Transverse colon (tissue), 4 donors: ENCODE results near the gene LHFPL6. TPM values are rescaled to one million over a fixed set of nuclear protein-coding genes. Genes with fewer than 3 reads are reported as not detected.

Source experiments
- DNase-seq: peaks from one replicate; pipeline ENCODE4 v3.0.0-alpha.2; 2019
- H3K27ac ChIP-seq, 4 donors: fragments of 200-600 bp; sonication (generic); 2 replicates each; pipeline ENCODE4 v1.5.1; 2016 to 2018; ENCODE audit warnings: inconsistent platforms in 4 of 4
- H3K27me3 ChIP-seq: fragments of 200-600 bp; sonication (generic); 2 replicates; pipeline ENCODE4 v1.5.1; 2017; ENCODE audit warnings: inconsistent platforms
- H3K36me3 ChIP-seq, 4 donors: fragments of 200-600 bp; sonication (generic); 2 replicates each; pipeline ENCODE4 v1.5.1; 2017 to 2019; ENCODE audit warnings: inconsistent platforms in 4 of 4
- H3K4me1 ChIP-seq, 4 donors: fragments of 200-600 bp; sonication (generic); 2 replicates each; pipeline ENCODE4 v1.5.1; 2017 to 2020; ENCODE audit warnings: inconsistent platforms in 4 of 4
- H3K4me3 ChIP-seq, 4 donors: fragments of 200-600 bp; sonication (generic); 1 replicate in 1 of 4; 2 replicates in 3 of 4; pipeline versions ENCODE4 v1.5.1 to v1.6.1; 2017 to 2019; ENCODE audit warnings: inconsistent platforms in 4 of 4
- H3K9me3 ChIP-seq, 2 donors: fragments of 200-600 bp; sonication (generic); 2 replicates each; pipeline ENCODE4 v1.5.1; 2017 to 2019; ENCODE audit warnings: inconsistent platforms in 2 of 2
- CTCF ChIP-seq, 5 experiments: fragments of 200-600 bp in 3 of 5; fragments of 450-650 bp in 2 of 5; sonication (generic) in 3 of 5; IDR thresholded peaks; 1 replicate in 2 of 5; 2 replicates in 3 of 5; pipeline ENCODE4 v1.5.1; 2016 to 2017; ENCODE audit warnings: antibody characterized with exemption in 5 of 5, inconsistent platforms in 3 of 5, mild to moderate bottlenecking in 2 of 5, moderate library complexity in 1 of 5
- EP300 ChIP-seq: sonication (generic); formaldehyde crosslinking; IDR thresholded peaks from one replicate; pipeline ENCODE4 v1.6.1; 2017; ENCODE audit warnings: antibody characterized with exemption, low read depth
- POLR2A ChIP-seq: fragments of 450-650 bp; IDR thresholded peaks from one replicate; pipeline ENCODE4 v1.6.1; 2016; ENCODE audit warnings: antibody characterized with exemption, mild to moderate bottlenecking, moderate library complexity
- POLR2AphosphoS5 ChIP-seq, 3 donors: sonication (generic); formaldehyde crosslinking; IDR thresholded peaks; one replicate each; pipeline ENCODE4 v1.6.1; 2016; ENCODE audit warnings: antibody characterized with exemption in 3 of 3
- WGBS, 2 donors: methylation state at CpG; one replicate each; pipeline ENCODE4 v1.1.5; 2018; ENCODE audit warnings: low coverage in 1 of 2; 5-methylcytosine and 5-hydroxymethylcytosine counted together
- in situ Hi-C, 4 donors: fragments of 200-750 bp; cut with MboI; loops; one replicate each; pipeline versions ENCODE4 v1.15.0 to v1.15.1; 2017; ENCODE audit warnings: low sequenced_read_pairs in 3 of 4, low pct_ligation_motif_present in 1 of 4, low pct_unique_long_range_greater_than_20kb in 1 of 4
- intact Hi-C: fragments of 100-400 bp; cut with DNase I; formaldehyde crosslinking; loops from one replicate; pipeline ENCODE4 v1.15.1; 2023; ENCODE audit warnings: low total_unique reads
- total RNA-seq, 4 donors: library from RNA; depleted of rRNA; stranded (reverse); fragments of >200 nt; gene quantifications; one replicate each; pipeline ENCODE4 v1.1.0, GENCODE V29; 2016

LHFPL6 gene
- total RNA-seq, 4 donors from 2014 or later: 4.2 to 18.6 (median 9.3) TPM

DNA sequence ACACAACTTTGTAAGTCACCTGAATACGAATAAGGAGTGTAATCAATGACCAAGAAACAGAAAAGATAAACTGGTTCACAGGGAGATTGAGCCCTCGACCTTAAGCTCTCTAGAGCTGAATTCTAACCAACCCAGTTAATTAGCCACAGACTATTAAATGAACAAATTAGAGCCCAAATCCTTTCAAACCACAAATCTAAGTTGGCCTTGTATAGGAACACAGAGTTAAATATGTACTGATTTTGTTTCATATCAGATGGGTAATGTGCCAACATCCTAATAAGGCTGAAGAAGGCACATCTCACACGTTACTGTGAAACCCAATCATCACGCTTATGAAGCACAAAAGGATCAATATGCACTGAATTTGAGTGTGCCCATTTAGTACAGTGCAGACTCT lies 156.1 kb downstream of the LHFPL6 start:
- no peak for DNase-seq
- Histone ChIP-seq H3K4me1 (peaks cover 0 to 6% (median 1%) of the 10 kb centered on the region in 4 donors), H3K27me3 (no peaks in the 10 kb centered on the region), H3K4me3 (no peak overlapping the region), H3K9me3 (no peaks in the 10 kb centered on the region), H3K27ac (no peak overlapping the region), H3K36me3 (no peaks in the 10 kb centered on the region)
- WGBS, 2 donors: 73 to 80% methylated on average over 4 of the region's 4 CpGs
- no peak for TF ChIP-seq EP300
- no peak for TF ChIP-seq POLR2AphosphoS5 (IDR thresholded peaks at IDR 0.05)
- no peak for TF ChIP-seq CTCF (IDR thresholded peaks at IDR 0.05)
- no peak for TF ChIP-seq POLR2A
- intact Hi-C loops: no loop called here
- in situ Hi-C loops: no loop called here

DNA sequence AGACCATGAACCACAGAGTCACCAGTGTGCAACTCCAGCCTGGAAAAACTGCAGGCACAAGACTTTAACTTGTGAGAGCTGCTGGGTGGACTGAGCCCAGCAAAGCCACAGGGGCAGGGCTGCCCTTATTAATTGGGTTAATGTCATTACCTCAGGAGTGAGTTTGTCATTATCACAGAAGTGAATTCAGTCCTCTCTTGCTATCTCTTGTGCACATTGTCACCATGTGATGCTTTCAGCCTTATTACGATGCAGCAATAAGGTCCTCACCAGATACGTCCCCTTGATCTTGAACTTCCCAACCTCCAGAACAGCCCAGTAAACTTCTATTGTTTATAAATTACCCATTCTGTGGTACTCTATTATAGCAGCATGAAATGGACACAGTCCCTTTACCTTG lies 158.1 kb downstream of the LHFPL6 start:
- in situ Hi-C loops: no loop called here
- Histone ChIP-seq H3K27me3 (no peaks in the 10 kb centered on the region), H3K27ac (no peak overlapping the region), H3K4me1 (no peaks in the 10 kb centered on the region), H3K4me3 (no peak overlapping the region), H3K36me3 (no peaks in the 10 kb centered on the region), H3K9me3 (no peaks in the 10 kb centered on the region)
- 94% methylated on average over 2 of the region's 2 CpGs for WGBS, 2 donors
- TF ChIP-seq EP300: no peak
- no peak for TF ChIP-seq CTCF (IDR thresholded peaks at IDR 0.05)
- no peak for TF ChIP-seq POLR2AphosphoS5 (IDR thresholded peaks at IDR 0.05)
- no peak for TF ChIP-seq POLR2A
- intact Hi-C loops: no loop called here
- DNase-seq: no peak

DNA sequence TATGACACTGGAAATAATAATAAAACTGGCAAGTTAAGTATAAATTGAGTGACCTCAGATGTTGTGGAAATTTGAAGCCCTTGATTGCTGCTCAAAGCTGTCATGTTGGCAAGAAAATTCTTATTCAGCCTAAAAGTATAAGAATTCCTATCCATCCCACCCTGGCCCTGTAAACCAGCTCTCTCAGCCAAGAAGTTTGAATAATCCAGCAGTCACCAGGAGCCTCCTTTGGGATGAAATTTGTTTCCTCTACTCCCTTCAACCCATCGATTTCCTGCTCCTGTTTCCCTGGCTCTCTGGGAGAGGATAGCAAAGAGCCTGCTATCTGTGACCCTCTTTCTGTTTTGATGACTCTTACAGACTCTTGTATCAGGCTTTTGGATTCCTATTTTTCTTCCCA lies 169.3 kb downstream of the LHFPL6 start:
- in situ Hi-C loops (no loop called here), intact Hi-C loops (no loop called here)
- H3K27me3 ChIP-seq: no peaks in the 10 kb centered on the region
- H3K36me3 ChIP-seq: no peaks in the 10 kb centered on the region
- TF ChIP-seq POLR2A (no peak), CTCF (IDR thresholded peaks at IDR 0.05) (no peak), EP300 (no peak), POLR2AphosphoS5 (IDR thresholded peaks at IDR 0.05) (no peak)
- no peaks in the 10 kb centered on the region for H3K9me3 ChIP-seq
- H3K27ac ChIP-seq: no peak overlapping the region
- no peak overlapping the region for H3K4me3 ChIP-seq
- H3K4me1 ChIP-seq: no peaks in the 10 kb centered on the region
- WGBS, 2 donors: 55 to 60% methylated on average over 1 of the region's 1 CpG
- DNase-seq: no peak

DNA sequence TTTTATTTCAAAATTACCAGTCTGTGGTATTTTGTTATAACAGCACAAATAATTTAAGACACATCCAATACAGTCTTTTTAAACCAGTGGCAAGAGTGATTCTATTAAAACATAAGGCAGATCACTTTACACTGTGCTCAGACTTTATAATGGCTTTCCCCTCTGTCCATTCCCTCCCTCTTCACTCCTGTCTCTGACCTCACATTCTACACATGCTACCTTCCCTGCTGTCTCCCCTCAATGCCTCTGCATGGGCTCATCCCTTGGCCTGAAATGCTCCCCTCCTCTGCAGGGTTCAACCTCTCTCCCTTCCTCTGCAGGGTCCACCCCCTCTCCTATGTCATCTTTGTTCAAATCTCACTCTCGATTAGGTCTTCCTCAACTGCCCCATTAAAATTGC lies 170.8 kb downstream of the LHFPL6 start:
- no peaks in the 10 kb centered on the region for H3K9me3 ChIP-seq
- in situ Hi-C loops (no loop called here), intact Hi-C loops (no loop called here)
- no peak overlapping the region for H3K27ac ChIP-seq
- no peak for DNase-seq
- H3K4me3 ChIP-seq: no peak overlapping the region
- no peaks in the 10 kb centered on the region for H3K27me3 ChIP-seq
- 64 to 100% methylated on average over 1 of the region's 1 CpG for WGBS, 2 donors
- H3K4me1 ChIP-seq: no peaks in the 10 kb centered on the region
- no peaks in the 10 kb centered on the region for H3K36me3 ChIP-seq
- no peak for TF ChIP-seq CTCF (IDR thresholded peaks at IDR 0.05)
- TF ChIP-seq POLR2A: no peak
- no peak for TF ChIP-seq EP300
- TF ChIP-seq POLR2AphosphoS5 (IDR thresholded peaks at IDR 0.05): no peak
